Activated naive CD4-positive, alpha-beta T cell treated with anti-CD3 and anti-CD28 coated beads, Interleukin-2, amount 10 ng/mL, durations not matched to agents 7 days and 5 days (primary cell): Measurements from ENCODE around the gene ADIPOR2.
A peak's percentile ranks its signal among the peaks of the same experiment; 100 is the strongest.

Source experiments
- CTCF ChIA-PET: fragments of 350-600 bp; sonication (Branson Sonifier 250); formaldehyde crosslinking; loops from one replicate; lab custom pipeline; 2021; ENCODE audit warnings: antibody characterized with exemption; lab: Charles Lee
- DNase-seq: peaks from one replicate; pipeline ENCODE4 v3.0.0-alpha.2; 2020
- H3K27ac Mint-ChIP-seq: one replicate; pipeline ENCODE4 v1.8.0; 2021; ENCODE audit warnings: mild to moderate bottlenecking, moderate library complexity, mixed read lengths
- H3K27me3 Mint-ChIP-seq: one replicate; pipeline ENCODE4 v1.8.0; 2021; ENCODE audit warnings: mild to moderate bottlenecking, mixed read lengths
- H3K36me3 Mint-ChIP-seq: one replicate; pipeline ENCODE4 v1.8.0; 2021; ENCODE audit warnings: mixed read lengths
- H3K4me1 Mint-ChIP-seq: one replicate; pipeline ENCODE4 v1.8.0; 2021; ENCODE audit warnings: mixed read lengths
- H3K4me3 Mint-ChIP-seq: one replicate; pipeline ENCODE4 v1.8.0; 2021; ENCODE audit warnings: mild to moderate bottlenecking, moderate library complexity, mixed read lengths
- H3K9me3 Mint-ChIP-seq: one replicate; pipeline ENCODE4 v1.8.0; 2021; ENCODE audit warnings: mixed read lengths

ADIPOR2 gene

DNA sequence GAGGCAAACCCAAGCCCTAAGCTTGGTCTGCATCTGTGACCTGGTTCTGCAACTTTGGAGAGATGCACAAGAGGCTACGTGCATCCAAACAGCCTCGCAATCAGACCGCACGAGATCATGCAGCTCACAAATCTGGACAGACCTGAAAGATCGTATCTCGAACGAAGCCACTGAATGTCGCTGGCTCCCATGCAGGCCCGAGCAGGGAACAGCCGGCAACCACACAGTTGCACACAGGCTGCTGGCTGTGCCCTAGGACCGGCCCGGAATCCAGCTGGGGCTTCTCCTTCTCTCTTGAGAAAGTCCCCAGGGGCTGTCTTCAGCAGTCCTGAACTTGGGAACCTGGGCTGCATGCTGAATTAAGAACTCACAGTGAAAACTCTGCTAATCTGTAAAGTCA lies 34.0 kb upstream of the ADIPOR2 start:
- CTCF ChIA-PET = interaction anchor here (0.7 to 15.6 kb wide), 3 partner anchors 10 to 133 kb away, joined by 3 to 326 read pairs (median 12); no protein-coding TSS in a partner anchor
- Mint-ChIP-seq H3K36me3 (no peaks in the 10 kb centered on the region), H3K9me3 (no peaks in the 10 kb centered on the region), H3K4me3 (no peak overlapping the region), H3K27ac (no peak overlapping the region), H3K4me1 (peaks cover 11% of the 10 kb centered on the region), H3K27me3 (peaks cover 42% of the 10 kb centered on the region)
- DNase-seq = no peak

DNA sequence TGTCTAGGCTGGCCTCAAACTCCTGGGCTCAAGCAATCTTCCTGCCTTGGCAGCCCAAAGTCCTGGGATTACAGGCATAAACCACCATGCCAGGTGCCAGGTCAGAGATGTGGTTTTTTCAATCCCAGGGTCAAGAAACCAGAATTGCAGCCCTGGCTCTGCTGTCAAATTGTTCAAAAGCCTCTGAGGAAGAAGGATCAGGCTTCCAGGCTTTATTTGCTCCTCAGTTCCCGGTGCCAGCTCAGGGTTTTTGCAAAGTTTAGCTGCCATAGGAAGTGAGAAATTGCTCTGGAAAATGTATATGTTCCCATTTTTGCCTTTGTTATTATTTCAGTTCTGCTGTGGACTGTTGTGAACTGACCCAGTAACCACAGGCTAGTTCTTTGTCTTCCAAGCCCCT lies 33.2 kb upstream of the ADIPOR2 start:
- H3K9me3 Mint-ChIP-seq = no peaks in the 10 kb centered on the region
- DNase-seq = no peak
- no peak overlapping the region for H3K27ac Mint-ChIP-seq
- CTCF ChIA-PET = interaction anchor here (0.7 to 15.6 kb wide), 2 partner anchors 9 to 132 kb away, joined by 3 to 326 read pairs; no protein-coding TSS in a partner anchor
- peaks cover 43% of the 10 kb centered on the region for H3K27me3 Mint-ChIP-seq
- no peak overlapping the region for H3K4me3 Mint-ChIP-seq
- no peaks in the 10 kb centered on the region for H3K36me3 Mint-ChIP-seq
- H3K4me1 Mint-ChIP-seq = peaks cover 14% of the 10 kb centered on the region

DNA sequence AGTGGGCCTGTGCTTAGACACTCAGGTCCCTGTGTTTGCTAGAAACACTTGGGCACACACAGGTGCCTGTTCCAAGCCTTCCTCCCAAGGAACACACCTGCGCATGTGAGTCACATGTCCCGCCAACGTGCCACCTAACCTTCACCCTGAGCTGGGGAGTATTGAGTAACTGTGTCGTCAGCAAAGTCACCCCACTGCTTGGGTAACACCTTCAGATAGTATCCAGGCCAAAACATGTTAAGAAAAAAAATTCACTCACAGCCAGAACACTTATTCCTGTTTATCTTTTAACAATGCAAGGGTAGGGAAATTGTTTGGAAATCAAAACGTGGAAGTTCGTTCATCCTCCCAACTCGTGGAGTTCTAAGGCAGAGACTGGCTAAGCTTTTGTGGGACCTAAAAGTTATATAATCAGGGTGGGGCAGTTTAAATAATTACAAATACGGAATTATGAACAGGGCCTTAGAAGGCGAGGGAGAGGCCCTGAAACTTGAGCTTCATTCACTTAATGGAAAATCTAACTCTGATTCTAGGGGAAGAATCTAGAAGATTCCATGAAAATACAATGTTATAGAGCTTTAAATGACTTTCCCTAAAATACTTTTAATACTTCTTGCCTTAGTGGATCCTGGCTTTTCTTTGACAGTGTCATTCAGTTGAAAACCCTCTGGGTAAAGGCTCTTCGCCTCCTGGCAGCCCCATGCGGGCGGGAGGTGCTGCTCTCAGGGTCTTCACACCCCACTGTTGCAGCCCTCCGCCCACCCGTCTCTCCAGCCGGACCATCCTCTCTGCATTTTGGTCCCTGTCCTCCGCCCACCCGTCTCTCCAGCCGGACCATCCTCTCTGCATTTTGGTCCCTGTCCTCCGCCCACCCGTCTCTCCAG lies 30.3 kb upstream of the ADIPOR2 start:
- CTCF ChIA-PET = interaction anchor here (1.5 to 15.6 kb wide), 2 partner anchors 26 to 129 kb away, joined by 4 to 326 read pairs; no protein-coding TSS in a partner anchor
- no peaks in the 10 kb centered on the region for H3K9me3 Mint-ChIP-seq
- H3K36me3 Mint-ChIP-seq = peaks cover 2% of the 10 kb centered on the region
- DNase-seq = peak; percentile 44
- peak overlapping the region; percentile 3 for H3K4me3 Mint-ChIP-seq
- H3K4me1 Mint-ChIP-seq = peaks cover 34% of the 10 kb centered on the region
- peaks cover 30% of the 10 kb centered on the region for H3K27me3 Mint-ChIP-seq
- peak overlapping the region; percentile 38 for H3K27ac Mint-ChIP-seq

DNA sequence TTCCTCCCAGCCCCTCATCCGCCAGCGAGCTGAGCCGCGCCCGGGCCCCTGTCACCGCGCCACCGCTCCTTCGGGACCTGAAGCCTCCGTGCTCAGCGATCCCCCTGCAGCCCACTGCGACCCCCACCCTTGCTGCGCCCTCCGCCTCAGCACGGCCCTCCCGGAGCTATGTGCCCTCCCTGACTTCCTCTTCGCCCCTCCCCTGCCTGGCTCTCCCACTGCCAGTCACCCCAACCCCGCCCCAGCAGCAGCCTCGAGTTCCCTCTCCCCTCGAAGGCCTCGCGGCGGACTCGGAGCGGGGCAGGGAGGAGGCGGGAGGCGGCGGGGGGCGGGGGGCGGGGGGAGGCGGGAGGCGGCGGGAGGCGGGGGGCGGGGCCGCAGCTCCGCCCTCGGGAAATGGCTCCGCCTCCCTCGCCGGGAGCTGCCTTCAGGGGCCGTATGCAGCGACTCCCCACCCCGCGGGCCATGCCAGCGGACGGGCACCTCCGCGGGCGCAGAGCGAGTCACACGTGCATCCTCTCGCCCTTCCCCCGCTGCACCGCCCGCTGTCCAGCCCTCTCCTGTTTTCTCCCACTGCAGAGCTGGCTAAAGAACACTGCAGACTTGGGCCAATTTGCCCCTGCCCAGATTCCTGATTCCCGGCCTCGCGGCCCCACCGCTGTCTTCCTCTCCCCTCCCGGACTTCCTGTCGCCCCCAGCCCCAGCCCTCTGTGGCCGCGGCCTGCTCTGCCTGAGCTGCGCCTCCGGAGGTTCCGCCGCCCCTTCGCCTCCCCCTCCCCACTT lies 29.1 kb upstream of the ADIPOR2 start:
- CTCF ChIA-PET = interaction anchor here (1.2 to 15.6 kb wide), 2 partner anchors 29 to 128 kb away, joined by 3 to 326 read pairs; partner anchors contain the start of gene ADIPOR2
- Mint-ChIP-seq H3K4me3 (peak overlapping the region; percentile 69), H3K9me3 (no peaks in the 10 kb centered on the region), H3K27ac (peak overlapping the region; percentile 82), H3K36me3 (peaks cover 2% of the 10 kb centered on the region), H3K27me3 (peaks cover 27% of the 10 kb centered on the region), H3K4me1 (peaks cover 44% of the 10 kb centered on the region)
- DNase-seq = peak; percentile 88

DNA sequence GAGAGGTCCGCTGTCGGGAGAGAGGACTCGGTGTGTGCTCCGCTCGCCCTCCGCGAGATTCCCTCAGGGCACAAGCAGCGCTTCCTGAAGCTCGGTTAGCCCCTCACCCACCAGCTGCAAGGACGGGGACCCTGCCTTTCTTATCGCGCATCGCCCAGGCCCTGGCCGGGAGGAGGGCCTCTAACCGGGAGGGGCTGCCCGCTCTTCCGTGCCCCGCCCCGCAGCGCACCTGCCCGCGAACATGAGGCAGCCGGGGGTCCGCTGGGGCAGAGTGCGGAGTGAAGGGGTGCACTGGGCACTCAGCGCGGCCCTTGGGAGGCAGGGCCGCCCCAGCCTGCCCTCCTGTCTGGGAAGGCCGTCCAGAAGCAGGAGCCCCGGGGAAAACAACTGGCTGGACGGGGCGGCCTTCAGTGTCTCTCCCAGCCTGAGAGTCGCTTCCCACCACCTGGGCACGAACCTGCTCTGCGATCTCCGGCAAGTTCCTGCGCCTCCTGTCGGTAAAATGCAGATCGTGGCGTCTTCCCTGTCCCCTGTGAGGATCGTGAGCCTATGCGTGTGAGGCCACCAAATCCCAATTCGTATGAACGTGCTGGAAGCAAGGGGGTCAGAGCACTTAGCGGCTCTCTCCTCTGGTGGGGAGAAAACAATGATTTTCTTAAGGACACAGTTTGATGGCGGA lies 28.0 kb upstream of the ADIPOR2 start:
- H3K4me3 Mint-ChIP-seq = peak overlapping the region; percentile 71
- peaks cover 55% of the 10 kb centered on the region for H3K4me1 Mint-ChIP-seq
- peaks cover 2% of the 10 kb centered on the region for H3K36me3 Mint-ChIP-seq
- H3K27me3 Mint-ChIP-seq = peaks cover 19% of the 10 kb centered on the region
- DNase-seq = peak; percentile 28
- H3K9me3 Mint-ChIP-seq = no peaks in the 10 kb centered on the region
- peak overlapping the region; percentile 74 for H3K27ac Mint-ChIP-seq
- CTCF ChIA-PET = interaction anchor here (15.6 kb wide), 1 partner anchor 127 kb away, joined by 326 read pairs; no protein-coding TSS in a partner anchor

DNA sequence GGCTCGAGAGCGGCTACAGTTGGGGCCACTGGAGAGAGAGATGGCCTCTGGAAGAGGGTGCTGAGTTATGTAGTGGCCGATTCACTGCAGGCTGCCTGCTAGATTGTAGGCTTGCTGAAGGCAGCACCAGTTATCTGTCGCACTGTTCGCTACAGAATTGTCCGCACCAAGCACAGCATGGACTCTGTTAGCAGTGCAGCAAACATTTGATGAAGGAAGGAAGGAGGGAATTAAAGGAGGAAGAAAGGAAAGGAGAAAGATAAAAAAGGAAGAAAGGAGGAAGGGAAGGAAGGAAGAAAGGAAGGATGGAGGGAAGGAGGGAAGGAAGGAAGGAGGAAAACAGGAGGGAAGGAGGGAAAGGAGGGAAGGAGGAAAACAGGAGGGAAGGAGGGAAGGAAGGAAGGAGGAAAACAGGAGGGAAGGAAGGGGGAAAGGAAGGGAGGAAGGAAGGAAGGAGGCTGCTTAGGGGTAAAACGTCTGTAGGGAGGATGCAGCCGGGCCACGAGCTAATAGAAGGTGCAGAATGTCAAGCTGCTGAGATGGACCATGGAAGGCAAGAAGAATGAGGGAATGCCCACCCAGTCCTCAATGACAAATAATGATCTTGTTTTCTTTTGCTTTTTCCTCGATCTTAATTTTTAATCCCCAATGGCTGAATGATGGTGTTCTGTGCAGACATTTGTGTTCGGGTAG lies 27.3 kb upstream of the ADIPOR2 start:
- CTCF ChIA-PET = no interaction called here
- Mint-ChIP-seq H3K27me3 (peaks cover 19% of the 10 kb centered on the region), H3K36me3 (peaks cover 2% of the 10 kb centered on the region), H3K9me3 (no peaks in the 10 kb centered on the region), H3K27ac (peak overlapping the region; percentile 74), H3K4me1 (peaks cover 60% of the 10 kb centered on the region), H3K4me3 (peak overlapping the region; percentile 71)
- DNase-seq = no peak

DNA sequence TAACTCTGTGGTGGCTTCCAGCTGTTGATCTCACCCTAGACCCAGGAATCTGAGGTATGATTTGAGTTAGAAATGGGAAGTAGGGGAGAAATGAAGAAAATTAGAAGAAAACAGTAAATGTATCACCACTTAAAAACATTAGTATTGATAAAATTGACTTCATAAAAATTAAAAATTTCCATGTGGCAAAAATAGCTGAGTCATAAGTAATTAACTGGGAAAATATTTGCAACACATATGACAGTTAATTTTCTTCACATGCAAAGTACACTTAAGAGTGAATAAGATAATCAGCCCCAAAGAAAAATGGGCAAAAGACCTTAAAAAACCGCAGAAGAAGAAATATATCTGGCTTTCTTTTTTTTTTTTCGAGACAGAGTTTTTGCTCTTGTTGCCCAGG lies 25.5 kb upstream of the ADIPOR2 start:
- DNase-seq = no peak
- no peak overlapping the region for H3K4me3 Mint-ChIP-seq
- CTCF ChIA-PET = interaction anchor here (0.6 to 1.4 kb wide), 2 partner anchors 31 to 368 kb away, joined by 3 read pairs; no protein-coding TSS in a partner anchor
- peaks cover 2% of the 10 kb centered on the region for H3K36me3 Mint-ChIP-seq
- no peak overlapping the region for H3K27ac Mint-ChIP-seq
- H3K27me3 Mint-ChIP-seq = peaks cover 19% of the 10 kb centered on the region
- H3K9me3 Mint-ChIP-seq = no peaks in the 10 kb centered on the region
- H3K4me1 Mint-ChIP-seq = peaks cover 67% of the 10 kb centered on the region

DNA sequence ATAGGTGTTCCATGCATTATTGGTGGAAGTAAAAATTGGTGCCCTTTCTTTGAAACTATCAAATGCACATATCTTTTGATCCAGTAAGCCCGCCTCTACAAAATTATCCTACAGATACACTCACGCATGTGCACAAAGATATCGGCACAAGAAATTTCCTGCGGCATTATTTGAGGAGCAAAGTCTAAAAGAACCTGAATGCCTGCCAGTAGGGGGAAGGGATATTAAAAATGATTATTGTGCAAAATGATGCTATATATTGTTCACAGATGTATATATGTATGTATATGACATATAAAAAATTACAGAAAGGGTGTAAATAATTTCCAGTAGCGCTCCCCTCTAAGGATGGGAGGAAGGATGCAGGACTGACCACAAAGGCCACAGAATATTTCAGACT lies 24.7 kb upstream of the ADIPOR2 start:
- Mint-ChIP-seq H3K4me1 (peaks cover 67% of the 10 kb centered on the region), H3K9me3 (no peaks in the 10 kb centered on the region), H3K4me3 (no peak overlapping the region), H3K27me3 (peaks cover 23% of the 10 kb centered on the region), H3K36me3 (peaks cover 2% of the 10 kb centered on the region), H3K27ac (no peak overlapping the region)
- DNase-seq = no peak
- CTCF ChIA-PET = interaction anchor here (1.2 kb wide), 1 partner anchor 16 kb away, joined by 3 read pairs; no protein-coding TSS in a partner anchor

DNA sequence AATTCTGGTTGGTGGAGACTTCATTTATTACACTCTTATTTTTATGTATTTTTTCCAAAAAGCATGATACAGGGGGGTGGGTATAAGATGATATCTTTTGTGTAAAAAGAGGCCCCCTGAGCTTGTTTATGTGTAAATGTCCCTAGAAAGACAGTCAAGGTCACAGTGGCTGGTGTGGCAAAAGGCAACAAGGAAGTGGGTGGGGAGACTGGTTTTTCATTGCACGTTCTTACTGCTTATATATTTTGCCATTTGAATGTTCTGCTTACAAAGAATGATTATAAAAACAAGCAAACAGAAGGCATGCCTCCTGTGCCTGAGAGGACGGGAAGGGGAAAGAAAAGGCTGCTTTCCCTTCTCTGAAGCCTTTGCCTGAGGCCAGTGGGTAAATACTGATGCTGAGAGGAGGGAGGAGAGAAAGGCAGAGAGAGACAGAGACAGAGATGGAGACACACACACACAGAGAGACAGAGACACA lies 24.1 kb upstream of the ADIPOR2 start:
- peak overlapping the region; percentile 86 for H3K27ac Mint-ChIP-seq
- H3K4me1 Mint-ChIP-seq = peaks cover 65% of the 10 kb centered on the region
- no peak overlapping the region for H3K4me3 Mint-ChIP-seq
- H3K27me3 Mint-ChIP-seq = peaks cover 18% of the 10 kb centered on the region
- no peaks in the 10 kb centered on the region for H3K9me3 Mint-ChIP-seq
- no peak for DNase-seq
- H3K36me3 Mint-ChIP-seq = peaks cover 2% of the 10 kb centered on the region
- CTCF ChIA-PET = interaction anchor here (0.8 to 1.2 kb wide), 2 partner anchors 9 to 15 kb away, joined by 3 read pairs; no protein-coding TSS in a partner anchor

DNA sequence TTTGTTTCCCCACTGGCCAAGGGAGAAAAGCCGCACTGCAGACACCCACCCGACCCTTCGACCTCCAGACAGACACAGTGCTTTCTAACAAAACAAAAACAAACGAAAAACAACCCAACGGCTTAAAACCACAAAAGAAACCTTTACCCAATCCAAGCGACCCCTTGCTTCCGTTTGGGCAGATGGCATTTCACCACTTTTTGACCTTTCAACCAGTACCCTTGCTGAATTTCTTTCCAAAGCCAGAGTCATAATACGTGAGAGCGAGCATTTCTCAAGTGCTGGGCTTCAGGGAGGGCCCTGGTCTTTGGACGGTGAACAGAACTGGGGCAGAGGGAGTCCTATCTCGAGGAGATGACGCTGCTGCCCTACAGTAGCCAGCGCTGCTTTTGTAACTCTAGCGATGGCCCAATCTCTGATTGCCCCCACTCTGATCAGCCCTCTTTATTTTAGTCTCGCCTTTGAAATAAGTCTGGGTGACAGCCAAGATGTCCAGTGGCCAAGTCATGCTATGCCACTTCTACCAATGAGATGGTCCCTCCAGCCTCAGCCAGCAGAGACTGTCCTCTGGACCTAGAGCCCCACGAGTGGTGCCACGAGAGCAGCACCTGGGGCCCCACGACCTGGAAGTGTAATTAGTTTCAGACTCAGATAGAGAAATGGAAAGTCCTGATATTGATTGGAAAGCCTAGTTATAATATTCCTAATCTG lies 21.9 kb upstream of the ADIPOR2 start:
- H3K9me3 Mint-ChIP-seq = no peaks in the 10 kb centered on the region
- H3K27ac Mint-ChIP-seq = peak overlapping the region; percentile 44
- peaks cover 52% of the 10 kb centered on the region for H3K4me1 Mint-ChIP-seq
- peaks cover 4% of the 10 kb centered on the region for H3K27me3 Mint-ChIP-seq
- CTCF ChIA-PET = interaction anchor here (1.2 kb wide), 1 partner anchor 16 kb away, joined by 3 read pairs; no protein-coding TSS in a partner anchor
- H3K36me3 Mint-ChIP-seq = no peaks in the 10 kb centered on the region
- no peak for DNase-seq
- no peak overlapping the region for H3K4me3 Mint-ChIP-seq

DNA sequence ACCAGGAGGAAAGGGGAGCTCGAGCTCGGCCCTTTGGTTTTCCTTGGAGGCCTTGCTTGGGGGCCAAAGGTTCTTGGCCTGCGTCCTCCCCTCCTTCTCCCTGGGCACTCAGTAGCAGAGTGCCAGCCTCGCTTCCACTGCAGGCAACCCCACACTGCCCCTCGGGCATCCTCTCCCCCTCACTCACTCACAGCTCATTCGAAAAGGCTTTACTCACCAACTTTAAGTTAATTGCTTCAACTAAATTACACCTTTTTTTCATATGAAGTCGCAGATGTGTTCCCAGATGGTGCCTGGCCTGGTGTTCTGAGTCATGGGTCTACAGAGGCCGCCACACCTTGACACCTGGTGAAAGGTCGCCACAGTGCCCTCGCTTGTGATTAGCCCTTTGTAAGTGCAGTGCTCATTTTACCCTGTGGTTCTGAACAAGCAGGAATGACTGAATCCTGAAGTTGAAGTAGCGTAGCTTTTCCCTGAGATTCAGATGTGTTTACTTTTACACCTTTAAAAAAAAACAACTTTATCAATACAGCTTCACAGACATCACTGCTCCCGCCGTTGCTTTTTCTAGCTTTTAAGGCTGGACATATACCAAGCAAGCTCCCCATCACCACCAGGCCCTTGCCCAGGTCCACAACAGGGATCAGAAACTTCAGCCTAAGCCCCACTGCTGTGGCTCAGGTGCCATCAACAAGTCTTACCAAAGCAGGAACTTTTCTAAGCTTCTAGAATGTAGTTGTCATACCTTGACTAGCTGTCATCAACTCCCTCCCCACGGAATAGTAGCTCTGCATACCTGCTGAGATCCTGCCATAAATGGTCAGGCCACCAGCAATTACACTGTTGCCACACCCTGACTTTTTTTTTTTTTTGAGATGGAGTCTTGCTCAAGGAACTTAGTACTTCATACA lies 20.3 kb upstream of the ADIPOR2 start:
- Mint-ChIP-seq H3K27ac (peak overlapping the region; percentile 68), H3K36me3 (no peaks in the 10 kb centered on the region), H3K27me3 (peaks cover 4% of the 10 kb centered on the region), H3K4me1 (peaks cover 38% of the 10 kb centered on the region), H3K4me3 (no peak overlapping the region), H3K9me3 (no peaks in the 10 kb centered on the region)
- CTCF ChIA-PET = interaction anchor here (0.7 to 1.5 kb wide), 5 partner anchors 11 to 36 kb away, joined by 3 to 5 read pairs (median 3); no protein-coding TSS in a partner anchor
- no peak for DNase-seq
